HG03139 (cell line): Measurements from ENCODE around the gene HUNK.
"Not testable (repeated sequence)": the region's sequence is repeated elsewhere in the genome, so short reads cannot be mapped to it uniquely, and the experiment has no call there.

Source experiments
- ATAC-seq: cut with Tn5 transposase; IDR thresholded peaks from one replicate; pipeline ENCODE4 v1.9.1; 2021; ENCODE audit not compliant: unreplicated experiment

Gene HUNK

DNA sequence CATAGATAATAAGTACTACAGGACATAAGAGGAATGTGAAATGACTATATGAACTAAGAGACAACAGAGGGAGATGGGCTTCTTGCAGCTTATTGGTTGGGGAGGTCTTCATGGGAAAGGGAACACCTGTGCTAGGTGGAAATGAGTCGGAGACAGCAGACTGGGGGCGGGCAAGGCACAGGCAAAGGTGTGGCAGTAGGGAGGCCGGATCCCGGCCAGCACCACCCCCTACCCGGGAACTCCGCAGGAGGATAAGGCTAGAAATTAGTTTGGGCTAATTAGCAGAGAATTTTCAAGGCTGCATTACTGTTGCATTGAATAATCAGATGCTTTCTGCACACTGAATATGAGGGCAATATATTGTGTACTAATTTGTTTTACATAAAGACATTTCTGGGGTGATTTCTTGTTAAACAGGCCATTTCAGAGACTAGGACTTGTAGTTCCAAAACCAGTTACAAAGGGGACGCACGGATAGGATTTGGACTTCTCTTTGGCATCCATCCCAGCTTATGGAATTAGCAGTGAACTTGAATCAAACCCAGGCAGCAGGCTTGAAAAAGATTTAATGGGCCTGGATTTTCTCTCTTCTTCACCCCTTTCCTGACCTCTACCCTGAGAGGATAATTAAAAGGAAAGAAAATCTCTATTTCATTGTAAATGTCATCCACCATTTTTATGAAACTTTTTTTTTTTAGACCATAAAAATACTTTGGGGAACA, 2.2 kb upstream of the HUNK start:
- no peak for ATAC-seq

DNA sequence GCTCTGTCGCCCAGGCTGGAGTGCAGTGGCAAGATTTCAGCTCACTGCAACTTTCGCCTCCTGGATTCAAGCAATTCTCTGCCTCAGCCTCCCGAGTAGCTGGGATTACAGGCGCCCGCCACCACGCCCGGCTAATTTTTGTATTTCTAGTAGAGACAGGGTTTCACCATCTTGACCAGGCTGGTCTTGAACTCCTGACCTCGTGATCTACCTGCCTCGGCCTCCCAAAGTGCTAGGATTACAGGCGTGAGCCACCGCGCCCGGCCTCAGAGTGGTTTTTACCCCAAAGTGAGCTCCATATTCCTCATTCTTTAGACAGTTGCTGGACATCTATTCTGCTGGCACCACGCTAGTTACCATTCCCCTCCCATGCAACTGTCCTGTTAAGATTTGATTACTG, 1.4 kb upstream of the HUNK start:
- ATAC-seq, result not testable (repeated sequence)

DNA sequence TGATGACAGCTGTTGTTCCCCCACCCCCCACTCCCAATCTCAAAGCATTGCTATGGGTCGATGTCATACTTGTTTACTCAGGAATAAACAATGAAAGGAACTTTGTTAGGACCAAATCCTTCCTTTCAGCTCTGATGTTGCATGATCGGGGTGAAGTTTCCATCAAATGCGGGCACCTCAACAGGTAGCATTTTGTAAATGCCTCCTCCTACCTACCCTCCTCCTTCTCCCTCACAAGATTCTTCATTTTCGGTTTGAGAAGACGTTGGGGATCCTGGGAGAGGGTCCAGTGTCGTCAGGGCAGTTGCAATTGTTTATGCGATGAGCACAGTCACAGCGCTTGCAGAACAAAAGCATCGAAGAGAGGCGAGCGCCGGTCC, 758 bp upstream of the HUNK start:
- no peak for ATAC-seq

DNA sequence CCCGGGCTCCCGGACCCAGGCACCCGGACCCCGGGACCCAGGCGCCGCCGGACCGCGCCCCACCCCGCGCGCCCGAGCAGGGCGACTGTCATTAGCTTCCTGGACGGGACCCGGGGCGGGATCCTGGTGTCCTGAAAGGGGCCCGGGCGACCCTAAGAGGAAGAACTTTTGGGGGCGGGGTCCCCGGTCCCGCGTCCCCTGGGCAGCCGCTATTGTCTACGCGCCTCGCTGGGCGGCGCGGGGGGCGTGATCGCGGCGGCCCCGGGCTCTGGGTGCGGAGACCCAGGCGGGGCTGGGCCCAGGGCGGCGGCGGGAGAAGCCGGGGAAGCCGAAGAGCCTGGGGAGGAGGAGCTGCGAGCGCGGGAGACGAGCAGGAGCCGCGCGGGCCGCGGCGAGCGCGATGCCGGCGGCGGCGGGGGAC, 465 bp downstream of the HUNK start:
- ATAC-seq, result no peak

DNA sequence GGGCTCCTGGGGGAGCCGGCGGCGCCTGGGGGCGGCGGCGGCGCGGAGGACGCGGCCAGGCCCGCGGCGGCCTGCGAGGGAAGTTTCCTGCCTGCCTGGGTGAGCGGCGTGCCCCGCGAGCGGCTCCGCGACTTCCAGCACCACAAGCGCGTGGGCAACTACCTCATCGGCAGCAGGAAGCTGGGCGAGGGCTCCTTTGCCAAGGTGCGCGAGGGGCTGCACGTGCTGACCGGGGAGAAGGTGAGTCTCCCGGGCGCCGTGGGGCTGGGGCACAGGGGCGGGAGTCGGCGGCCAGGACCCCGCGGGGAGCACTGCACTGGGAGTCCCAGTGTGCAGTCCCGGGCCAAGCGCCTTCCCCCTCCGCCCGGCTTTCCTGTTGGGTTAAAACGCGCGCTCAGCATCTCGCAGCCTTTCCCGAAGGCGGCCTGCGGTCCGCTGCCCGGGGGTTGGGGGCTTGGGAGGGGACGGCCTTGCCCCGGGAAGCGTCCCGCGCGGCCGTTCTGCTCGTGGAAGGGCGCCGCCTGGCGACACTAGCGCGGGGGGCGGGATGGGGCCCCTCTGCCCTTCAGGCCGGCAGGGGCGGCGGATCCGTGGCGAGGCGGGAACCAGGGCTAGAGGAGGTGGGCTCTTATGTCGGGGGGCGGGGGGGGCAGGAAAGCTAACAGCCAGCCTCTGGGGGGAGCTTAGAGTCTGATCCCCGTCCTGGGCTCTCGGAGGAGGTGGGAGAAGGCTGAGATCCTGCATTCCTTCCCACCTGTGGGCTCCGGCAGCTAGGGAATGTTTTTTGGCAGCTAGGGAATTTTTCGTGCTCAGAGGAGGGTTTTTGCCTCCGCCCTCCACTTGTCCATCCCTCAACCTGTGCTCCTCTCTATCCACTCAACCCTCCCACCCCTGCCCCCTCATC, 1.1 kb downstream of the HUNK start:
- no peak for ATAC-seq

DNA sequence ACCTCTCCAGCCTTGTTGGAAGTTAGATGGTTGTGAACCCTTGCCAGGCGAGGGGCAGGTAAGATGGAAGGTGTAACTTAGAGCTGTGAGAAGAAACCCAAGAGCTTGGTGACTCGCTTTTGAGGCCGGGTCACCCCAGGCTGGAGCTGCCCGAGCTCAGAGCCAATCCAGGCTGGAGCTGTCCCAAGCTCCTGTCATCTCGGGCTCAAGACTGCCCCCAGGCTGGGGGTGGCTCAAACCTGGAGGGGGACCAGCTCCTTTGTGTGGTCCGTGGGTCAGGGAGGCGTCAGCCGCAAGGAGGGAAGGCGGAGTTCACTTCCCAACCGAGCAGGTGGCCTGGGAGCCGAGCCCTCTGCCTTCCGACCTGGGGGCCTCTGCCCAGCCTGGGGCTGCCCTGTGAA, 2.0 kb downstream of the HUNK start:
- no peak for ATAC-seq

DNA sequence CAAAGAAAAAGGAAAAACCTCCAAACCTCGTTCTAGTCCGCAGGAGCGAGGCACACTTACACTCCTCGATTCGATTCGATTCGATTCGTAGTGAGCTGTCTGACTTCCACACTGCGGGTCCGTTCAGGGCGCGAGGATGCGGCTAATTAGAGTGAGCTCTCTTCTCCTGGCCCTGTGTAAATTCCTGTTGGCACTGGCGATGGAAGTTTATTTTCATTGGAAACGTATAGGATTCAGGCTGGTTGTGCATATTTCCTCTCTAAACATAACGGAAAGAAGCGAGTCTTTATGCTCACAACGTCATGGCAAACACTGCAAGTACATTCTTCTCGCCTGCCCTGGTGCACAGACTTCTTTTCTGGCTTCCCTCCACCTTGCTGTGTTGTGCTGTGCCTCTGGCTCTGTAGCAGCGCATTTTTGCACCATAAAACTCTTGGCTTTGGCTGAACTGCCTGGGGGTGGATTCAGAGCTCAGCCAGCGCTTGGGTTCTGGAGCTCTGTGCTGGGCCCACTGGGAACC, 2.7 kb downstream of the HUNK start:
- no peak for ATAC-seq

DNA sequence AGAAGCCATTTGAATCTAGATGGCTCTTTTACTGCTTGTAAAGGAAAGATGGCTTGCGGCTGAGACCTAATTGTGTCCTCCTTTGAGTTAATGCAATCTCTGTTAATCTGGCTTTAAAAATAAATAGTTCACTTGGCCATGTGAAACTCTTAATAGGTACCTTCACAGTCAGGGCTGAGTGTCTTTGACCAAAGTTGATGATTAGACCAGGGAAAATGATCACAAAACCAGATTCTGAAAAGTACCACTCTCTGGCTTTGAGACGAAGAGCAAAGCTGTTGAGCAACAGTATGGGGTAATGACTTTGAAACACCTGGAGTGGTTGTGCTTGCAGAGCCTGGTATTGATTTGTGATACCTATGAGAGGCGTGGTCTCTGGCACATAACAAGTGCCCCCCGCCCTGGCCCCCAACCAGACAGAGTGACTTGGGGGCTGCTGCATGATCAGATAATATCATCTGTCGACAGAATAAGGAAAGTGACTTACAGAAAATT, 4.7 kb downstream of the HUNK start:
- no peak for ATAC-seq

DNA sequence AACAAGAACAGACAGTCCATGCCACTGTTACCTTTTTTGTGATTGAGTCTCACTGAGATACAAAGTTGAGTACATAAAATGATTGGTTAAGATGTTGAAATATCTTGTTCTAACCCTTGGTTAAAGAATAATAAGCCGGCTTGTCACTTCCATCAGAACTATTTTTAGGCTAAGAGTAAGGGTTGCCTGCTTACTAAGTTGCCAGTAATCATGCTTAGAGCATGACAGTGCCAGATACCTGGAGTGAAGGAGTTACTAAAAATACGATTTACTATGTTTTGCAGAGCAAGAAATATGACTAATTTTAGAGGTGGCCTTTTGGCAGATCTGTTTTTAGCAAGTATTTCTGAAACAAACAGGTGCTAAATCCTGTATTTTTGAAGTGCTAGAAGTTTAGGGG, 6.0 kb downstream of the HUNK start:
- no peak for ATAC-seq

DNA sequence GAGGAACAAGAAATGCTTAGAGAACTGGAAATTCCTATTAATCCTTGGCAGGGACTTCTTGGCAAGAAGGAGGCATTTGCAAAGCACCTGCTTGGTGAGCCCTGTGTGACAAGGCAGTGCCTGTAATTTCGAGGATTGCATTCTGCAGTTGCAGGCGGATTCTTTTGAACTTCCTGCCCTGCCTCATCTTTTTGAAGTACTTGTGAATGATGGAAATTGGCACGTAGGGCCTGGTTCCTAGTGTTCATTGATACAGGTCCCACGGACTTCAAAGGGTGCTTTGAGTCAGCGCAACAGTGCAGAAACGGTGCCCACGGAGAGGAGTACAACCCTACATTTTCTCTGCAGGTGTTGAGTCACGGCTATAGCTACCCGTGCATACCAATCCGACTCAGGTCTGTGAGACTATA, 6.4 kb downstream of the HUNK start:
- ATAC-seq, result no peak

DNA sequence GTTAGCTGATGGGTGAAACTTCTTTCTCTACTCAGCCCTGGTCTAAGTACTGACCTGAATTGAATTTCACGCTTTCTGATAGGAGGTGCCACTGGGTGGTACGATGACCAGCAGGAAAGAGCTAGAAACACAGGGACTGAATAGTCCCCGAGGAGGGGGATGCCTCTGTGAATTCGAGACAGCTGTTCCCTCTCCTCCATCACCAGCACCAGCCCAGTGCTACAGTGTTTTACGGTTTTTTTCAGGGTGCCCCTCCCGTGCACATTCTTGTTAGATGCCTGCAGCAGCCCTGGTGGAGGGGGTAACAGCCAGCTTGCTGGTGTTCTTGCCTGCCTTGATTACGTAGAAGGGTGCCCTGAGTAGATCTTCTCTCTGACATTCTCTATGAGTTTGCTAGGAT, 7.1 kb downstream of the HUNK start:
- ATAC-seq, result no peak

DNA sequence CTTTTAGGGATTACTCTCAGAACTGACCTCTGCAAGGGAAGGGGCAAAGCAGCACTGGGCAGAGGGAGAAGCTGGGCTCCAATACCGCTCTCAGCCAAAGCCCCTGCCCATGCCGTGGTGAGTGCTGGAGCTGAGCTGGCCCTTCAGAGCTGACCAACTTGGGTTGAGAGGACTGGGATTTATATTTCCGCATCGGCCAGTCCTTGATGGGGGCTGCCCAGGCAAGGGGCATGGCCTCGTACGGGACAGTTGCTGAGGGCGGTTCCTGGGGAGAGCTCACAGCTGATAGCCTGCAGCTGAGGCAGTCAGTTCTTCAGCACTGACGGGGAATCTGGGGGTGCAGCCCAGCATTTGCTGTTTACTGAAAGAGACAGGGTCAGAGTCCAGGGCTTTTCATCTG, 8.0 kb downstream of the HUNK start:
- ATAC-seq, result no peak

DNA sequence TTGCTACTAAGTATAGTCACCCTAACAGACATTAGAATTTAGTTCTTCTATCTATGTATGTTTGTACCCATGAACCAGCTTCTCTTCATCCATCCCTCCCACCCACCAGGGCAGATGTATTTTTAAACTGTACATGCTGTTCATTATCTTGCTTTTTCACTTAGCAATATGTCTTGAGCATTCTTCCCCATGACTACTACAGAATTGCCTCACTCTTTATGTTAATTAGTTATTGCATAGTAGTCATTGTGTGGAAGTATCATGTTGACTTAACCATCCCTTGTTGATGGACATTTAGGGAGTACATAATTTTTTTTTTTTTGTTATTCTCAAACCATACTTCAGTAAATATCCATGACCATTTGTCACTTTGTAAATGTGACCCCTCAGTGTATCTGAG, 9.9 kb downstream of the HUNK start:
- ATAC-seq, result no peak

DNA sequence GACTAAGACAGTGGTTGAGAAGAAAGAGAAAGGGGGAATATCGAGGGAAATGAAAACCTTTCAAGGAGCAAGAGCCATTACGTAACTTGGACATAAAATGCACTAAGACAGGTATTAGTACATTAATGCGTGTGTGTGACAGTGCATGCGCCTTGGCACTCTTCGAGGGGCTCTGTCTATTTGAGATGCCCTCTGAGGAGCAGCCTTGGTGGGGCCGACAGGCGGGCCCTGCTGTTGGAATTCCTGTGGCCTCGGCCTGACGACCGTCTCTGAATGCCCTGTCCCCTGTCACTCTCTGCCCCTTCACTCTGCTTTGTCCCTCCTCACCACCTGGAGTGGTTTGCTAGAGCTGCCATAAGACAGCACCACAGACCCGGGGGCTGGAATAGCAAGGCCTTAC, 12.3 kb downstream of the HUNK start:
- ATAC-seq, result no peak

DNA sequence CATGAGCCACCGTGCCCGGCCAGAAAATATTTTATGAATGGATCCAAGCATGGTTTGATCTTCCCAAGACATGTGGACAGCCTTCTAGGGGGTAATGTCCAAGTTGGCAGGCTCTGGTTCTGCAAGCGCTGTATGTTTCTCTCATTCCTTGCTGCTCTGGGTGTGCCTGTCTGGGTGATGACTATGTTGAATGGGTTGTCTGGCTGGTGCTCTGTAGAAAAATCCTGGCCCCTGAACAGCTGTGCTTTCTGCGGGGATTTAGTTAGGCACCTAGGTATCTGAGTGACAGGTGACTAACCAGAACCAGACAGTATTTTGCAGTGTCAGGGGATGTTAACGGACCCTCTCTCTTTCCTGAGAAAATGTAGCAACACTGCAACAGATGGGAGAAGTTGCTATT, 14.1 kb downstream of the HUNK start:
- ATAC-seq, result no peak

DNA sequence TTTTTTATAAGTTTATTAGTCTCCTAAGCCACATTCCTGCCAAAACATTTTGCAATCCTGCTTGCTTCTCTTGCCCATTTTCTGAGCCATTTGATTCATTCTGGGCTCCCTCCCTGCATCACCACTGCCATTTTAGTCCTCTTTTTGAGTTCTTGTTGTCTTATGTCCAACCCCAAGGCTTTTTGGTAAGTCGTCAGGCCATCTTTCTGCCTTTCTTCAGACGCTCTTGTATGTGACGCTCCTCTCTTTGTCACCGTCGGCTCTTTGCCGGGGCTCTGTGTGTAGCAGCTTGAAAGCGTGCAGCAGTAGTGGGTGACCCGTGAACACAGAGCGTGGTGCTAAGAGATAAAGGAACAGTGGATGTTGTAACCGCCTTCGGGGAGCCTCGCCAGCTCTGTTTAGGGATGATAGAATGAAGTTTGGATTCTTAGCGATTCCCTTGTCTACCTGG, 14.6 kb downstream of the HUNK start:
- ATAC-seq, result no peak

DNA sequence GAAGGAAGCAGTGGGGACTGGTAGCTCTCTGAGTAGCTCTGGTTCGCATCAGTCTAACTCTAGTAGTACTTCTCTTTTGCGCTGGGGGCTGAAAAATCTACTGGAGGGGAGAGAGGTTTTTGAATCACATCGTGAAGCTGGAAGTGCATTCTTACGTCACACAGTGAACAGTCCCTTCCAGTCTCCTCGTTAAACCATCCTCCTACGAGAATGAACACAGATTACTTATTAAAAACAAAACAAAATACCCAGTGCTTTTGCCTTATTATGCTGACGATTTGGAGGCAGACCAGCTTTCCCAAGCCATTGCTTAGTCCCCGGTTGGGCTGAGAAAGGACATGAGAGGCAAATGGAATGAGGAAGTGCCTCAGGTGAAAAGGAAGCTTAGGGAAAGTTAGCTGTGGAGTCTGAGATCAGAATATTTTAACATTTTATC, 16.1 kb downstream of the HUNK start:
- no peak for ATAC-seq

DNA sequence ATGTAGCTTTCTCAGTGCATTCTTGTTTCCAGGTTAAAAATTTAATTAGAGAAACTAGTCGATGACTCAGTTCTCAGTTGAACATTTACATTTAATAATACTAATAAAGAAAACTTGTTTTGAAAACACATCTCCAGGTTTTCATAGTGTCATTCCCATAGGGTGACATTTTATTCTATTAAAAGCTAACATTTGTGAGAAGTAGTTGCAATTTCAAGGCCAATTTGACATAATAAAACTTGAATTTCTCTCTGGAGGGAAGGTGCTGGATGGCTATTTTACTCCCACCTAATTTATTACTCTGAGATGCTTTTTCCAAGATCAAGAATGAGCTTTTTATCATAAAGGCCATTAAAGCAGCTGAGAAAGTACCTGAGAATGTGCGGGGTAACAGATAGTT, 16.6 kb downstream of the HUNK start:
- ATAC-seq, result no peak

DNA sequence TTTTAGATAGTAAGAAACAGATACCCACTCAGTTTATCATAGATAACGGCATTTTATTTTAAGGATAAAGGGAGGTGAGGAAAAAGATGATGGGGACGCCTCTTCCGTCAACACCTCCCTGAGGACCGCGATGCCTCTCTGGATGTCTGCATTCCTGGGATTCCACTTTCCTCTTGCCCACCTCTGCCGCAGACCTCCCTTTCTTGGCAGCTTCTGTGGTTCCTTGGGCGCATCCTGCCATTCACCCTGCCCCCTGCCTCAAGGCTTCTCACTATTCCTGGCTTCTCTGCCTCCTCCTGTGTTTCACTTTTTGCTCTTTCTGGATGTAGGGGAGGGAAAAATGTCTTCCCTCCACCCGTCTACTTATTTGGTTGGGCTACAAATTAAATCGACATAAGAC, 19.9 kb downstream of the HUNK start:
- ATAC-seq, result no peak

DNA sequence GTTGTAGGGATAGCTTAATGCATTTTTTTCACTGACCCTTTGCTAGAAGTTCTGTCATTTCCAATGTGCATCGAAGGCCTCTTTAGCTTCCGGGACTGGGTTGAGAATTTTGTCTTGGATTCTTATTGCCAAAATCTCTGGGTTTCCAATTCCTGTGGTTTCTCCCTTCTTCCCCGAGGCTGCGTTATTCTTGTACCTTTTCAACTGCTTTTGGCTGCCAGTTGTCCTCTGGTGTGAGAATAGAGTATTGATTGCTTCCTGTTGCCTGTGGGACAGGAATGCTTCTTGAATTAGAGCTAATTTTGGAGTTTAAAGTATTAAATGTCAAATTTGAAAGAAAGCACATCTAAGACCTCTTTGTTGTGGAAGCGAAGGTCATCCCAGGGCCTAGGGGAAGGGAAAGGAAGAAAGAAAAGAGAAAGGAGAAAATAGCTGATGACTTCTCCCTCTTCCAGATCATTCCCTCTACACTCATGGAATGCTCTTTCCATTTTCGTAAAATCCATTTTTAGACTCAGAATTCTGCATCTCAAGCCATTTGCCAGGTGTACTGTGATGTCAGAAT, 21.1 kb downstream of the HUNK start:
- no peak for ATAC-seq

DNA sequence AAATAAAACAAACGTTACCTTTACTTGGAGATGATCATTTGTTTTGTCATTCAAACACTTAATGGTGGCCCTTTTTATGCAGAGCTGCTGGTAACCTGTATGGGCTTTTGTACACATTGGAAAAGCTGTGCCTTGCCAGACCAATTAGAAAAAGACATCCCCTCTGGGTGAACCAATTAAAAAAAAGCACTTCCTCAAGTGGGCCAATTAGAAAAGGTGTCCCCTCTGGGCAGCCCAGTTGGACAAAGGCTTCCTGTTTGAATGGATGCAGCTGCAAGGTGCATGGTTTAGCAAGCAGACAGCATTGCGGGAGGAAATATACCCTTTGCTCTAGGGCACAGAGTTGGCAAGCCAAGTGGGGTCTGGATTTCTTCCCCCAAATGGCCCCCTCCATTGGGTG, 21.6 kb downstream of the HUNK start:
- ATAC-seq, result no peak
